ENCODE results near the gene ARHGEF16.

The ARHGEF16 gene

GRCh38 chr1:3476666-3477065 is 22.2 kb downstream of the ARHGEF16 start:
- no peak for TF ChIP-seq CTCF (IDR thresholded peaks at IDR 0.05; ENCODE audit: insufficient read depth, low read depth, low read length, missing control alignments)
- H3K4me3 ChIP-seq (ENCODE audit: low read depth, low read length): no peak overlapping the region
- no peak for DNase-seq (ENCODE audit: low read depth)

- no peak for TF ChIP-seq CTCF (IDR thresholded peaks at IDR 0.05; ENCODE audit: insufficient read depth, low read depth, low read length, missing control alignments)
- DNase-seq (ENCODE audit: low read depth): no peak
- no peak overlapping the region for H3K4me3 ChIP-seq (ENCODE audit: low read depth, low read length)
These were observed 23.0 kb downstream of the ARHGEF16 start for GRCh38 chr1:3477241-3477995.

GRCh38 chr1:3478187-3478586 is 23.7 kb downstream of the ARHGEF16 start:
- no peak for DNase-seq (ENCODE audit: low read depth)
- no peak overlapping the region for H3K4me3 ChIP-seq (ENCODE audit: low read depth, low read length)
- TF ChIP-seq CTCF (IDR thresholded peaks at IDR 0.05; ENCODE audit: insufficient read depth, low read depth, low read length, missing control alignments): no peak

GRCh38 chr1:3479511-3480368 is 25.3 kb downstream of the ARHGEF16 start:
- H3K4me3 ChIP-seq (ENCODE audit: low read depth, low read length): no peak overlapping the region
- DNase-seq (ENCODE audit: low read depth): no peak
- no peak for TF ChIP-seq CTCF (IDR thresholded peaks at IDR 0.05; ENCODE audit: insufficient read depth, low read depth, low read length, missing control alignments)

- TF ChIP-seq CTCF (IDR thresholded peaks at IDR 0.05; ENCODE audit: insufficient read depth, low read depth, low read length, missing control alignments): no peak
- DNase-seq (ENCODE audit: low read depth): no peak
- H3K4me3 ChIP-seq (ENCODE audit: low read depth, low read length): no peak overlapping the region
These were observed 25.9 kb downstream of the ARHGEF16 start for GRCh38 chr1:3480369-3480719.

- no peak for TF ChIP-seq CTCF (IDR thresholded peaks at IDR 0.05; ENCODE audit: insufficient read depth, low read depth, low read length, missing control alignments)
- no peak for DNase-seq (ENCODE audit: low read depth)
- no peak overlapping the region for H3K4me3 ChIP-seq (ENCODE audit: low read depth, low read length)
These were observed 26.6 kb downstream of the ARHGEF16 start for GRCh38 chr1:3481046-3481445.
